H9 (cell line): ENCODE results near the gene PAEP. TPM values are rescaled to one million over a fixed set of nuclear protein-coding genes. Genes with fewer than 3 reads are reported as not detected.
"Not testable (repeated sequence)": the region's sequence is repeated elsewhere in the genome, so short reads cannot be mapped to it uniquely, and the experiment has no call there.

Experiments used
- DNase-seq: peaks from one replicate; pipeline ENCODE4 v3.0.0-alpha.2; 2017
- H2AFZ ChIP-seq: one replicate; pipeline ENCODE4 v1.6.1; 2013; ENCODE audit warnings: mild to moderate bottlenecking, low read length, control low read depth, moderate library complexity
- H2AK5ac ChIP-seq: 2 replicates; pipeline ENCODE4 v1.6.1; 2013; ENCODE audit warnings: low read length, control low read depth, mixed read lengths; ENCODE audit not compliant: insufficient read length
- H2BK120ac ChIP-seq: one replicate; pipeline ENCODE4 v1.6.1; 2013; ENCODE audit warnings: low read depth, mild to moderate bottlenecking, low read length, control low read depth, inconsistent platforms; ENCODE audit not compliant: poor library complexity, severe bottlenecking
- H2BK12ac ChIP-seq: 2 replicates; pipeline ENCODE4 v1.6.1; 2013; ENCODE audit warnings: low read length, control low read depth, mixed read lengths, low read depth; ENCODE audit not compliant: insufficient read length
- H2BK15ac ChIP-seq: 2 replicates; pipeline ENCODE4 v1.6.1; 2013; ENCODE audit warnings: low read depth, low read length, control low read depth
- H2BK20ac ChIP-seq: one replicate; pipeline ENCODE4 v1.6.1; 2013; ENCODE audit warnings: low read depth, mild to moderate bottlenecking, low read length, control low read depth, inconsistent platforms; ENCODE audit not compliant: poor library complexity, severe bottlenecking
- H2BK5ac ChIP-seq: 2 replicates; pipeline ENCODE4 v1.6.1; 2013; ENCODE audit warnings: low read length, control low read depth, mixed read lengths; ENCODE audit not compliant: insufficient read length
- H3K14ac ChIP-seq: 2 replicates; pipeline ENCODE4 v1.6.1; 2013; ENCODE audit warnings: low read length, control low read depth; ENCODE audit not compliant: insufficient read depth
- H3K18ac ChIP-seq: 2 replicates; pipeline ENCODE4 v1.6.1; 2013; ENCODE audit warnings: low read depth, mild to moderate bottlenecking, mixed read lengths, low read length, control low read depth; ENCODE audit not compliant: insufficient read length
- H3K23ac ChIP-seq: 2 replicates; pipeline ENCODE4 v1.6.1; 2013; ENCODE audit warnings: low read length, control low read depth, mixed read lengths, low read depth; ENCODE audit not compliant: insufficient read length
- H3K23me2 ChIP-seq: 2 replicates; pipeline ENCODE4 v1.6.1; 2013; ENCODE audit warnings: low read depth, mild to moderate bottlenecking, mixed read lengths, low read length, control low read depth; ENCODE audit not compliant: insufficient read length, poor library complexity, severe bottlenecking
- H3K27ac ChIP-seq: 2 replicates; pipeline ENCODE4 v1.5.1; 2013; ENCODE audit warnings: low read length, control low read depth, mixed read lengths, low read depth; ENCODE audit not compliant: insufficient read length
- H3K27me3 ChIP-seq: 2 replicates; pipeline ENCODE4 v1.6.1; 2013; ENCODE audit warnings: low read length, control low read depth, inconsistent platforms; ENCODE audit not compliant: insufficient read depth
- H3K4ac ChIP-seq: 2 replicates; pipeline ENCODE4 v1.6.1; 2013; ENCODE audit warnings: low read depth, mild to moderate bottlenecking, control low read depth, inconsistent platforms, low read length, moderate library complexity
- H3K4me1 ChIP-seq: 2 replicates; pipeline ENCODE4 v1.6.1; 2013; ENCODE audit warnings: low read length, control low read depth, inconsistent platforms; ENCODE audit not compliant: insufficient read depth
- H3K4me2 ChIP-seq: 2 replicates; pipeline ENCODE4 v1.6.1; 2013; ENCODE audit warnings: low read length, control low read depth, mixed read lengths; ENCODE audit not compliant: insufficient read length, insufficient read depth
- H3K56ac ChIP-seq: 2 replicates; pipeline ENCODE4 v1.6.1; 2013; ENCODE audit warnings: low read depth, mild to moderate bottlenecking, mixed read lengths, low read length, control low read depth; ENCODE audit not compliant: insufficient read length
- H3K79me1 ChIP-seq: 2 replicates; pipeline ENCODE4 v1.6.1; 2013; ENCODE audit warnings: low read depth, mild to moderate bottlenecking, moderate library complexity, low read length, control low read depth, inconsistent platforms; ENCODE audit not compliant: insufficient read depth, poor library complexity, severe bottlenecking
- H3K79me2 ChIP-seq: 2 replicates; pipeline ENCODE4 v1.6.1; 2013; ENCODE audit warnings: low read length, control low read depth, inconsistent platforms; ENCODE audit not compliant: insufficient read depth
- H3K9ac ChIP-seq: 2 replicates; pipeline ENCODE4 v1.6.1; 2013; ENCODE audit warnings: low read length, control low read depth, mixed read lengths; ENCODE audit not compliant: insufficient read length; ENCODE audit errors: extremely low read depth
- H3K9me3 ChIP-seq: one replicate; pipeline ENCODE4 v1.6.1; 2013; ENCODE audit warnings: low read depth, low read length, inconsistent platforms; ENCODE audit not compliant: control insufficient read depth
- H3T11ph ChIP-seq: one replicate; pipeline ENCODE4 v1.6.1; 2013; ENCODE audit warnings: mild to moderate bottlenecking, low read length, control low read depth, inconsistent platforms
- H4K20me1 ChIP-seq: one replicate; pipeline ENCODE4 v1.6.1; 2013; ENCODE audit not compliant: control insufficient read depth, insufficient read length, insufficient read depth
- H4K5ac ChIP-seq: 2 replicates; pipeline ENCODE4 v1.6.1; 2013; ENCODE audit warnings: low read depth, mild to moderate bottlenecking, mixed read lengths, low read length, control low read depth; ENCODE audit not compliant: insufficient read length
- H4K8ac ChIP-seq: replicated peaks from 2 replicates; pipeline ENCODE4 v1.6.1; 2013; ENCODE audit warnings: low read length, control low read depth, mixed read lengths, low read depth; ENCODE audit not compliant: insufficient read length
- H4K91ac ChIP-seq: 2 replicates; pipeline ENCODE4 v1.6.1; 2013; ENCODE audit warnings: low read depth, mild to moderate bottlenecking, moderate library complexity, mixed read lengths, low read length, control low read depth; ENCODE audit not compliant: insufficient read length
- H3K27ac Mint-ChIP-seq, 3 experiments: 2 replicates in 2 of 3; 3 replicates in 1 of 3; pipeline ENCODE4 v1.8.0; 2020 to 2021; ENCODE audit warnings: mixed read lengths in 3 of 3, mild to moderate bottlenecking in 1 of 3, moderate library complexity in 1 of 3
- H3K27me3 Mint-ChIP-seq: 2 replicates; pipeline ENCODE4 v1.8.0; 2021; ENCODE audit warnings: low read depth, mild to moderate bottlenecking, moderate library complexity, mixed read lengths
- H3K36me3 Mint-ChIP-seq, 3 experiments: 2 replicates in 2 of 3; 3 replicates in 1 of 3; pipeline ENCODE4 v1.8.0; 2020 to 2021; ENCODE audit warnings: low read depth in 3 of 3, mixed read lengths in 3 of 3; ENCODE audit not compliant: insufficient read depth in 1 of 3
- H3K4me1 Mint-ChIP-seq, 2 experiments: 2 replicates each; pipeline ENCODE4 v1.8.0; 2020; ENCODE audit warnings: mixed read lengths in 2 of 2
- H3K4me3 Mint-ChIP-seq, 2 experiments: 2 replicates in 1 of 2; 3 replicates in 1 of 2; pipeline ENCODE4 v1.8.0; 2020 to 2021; ENCODE audit warnings: mild to moderate bottlenecking in 2 of 2, mixed read lengths in 2 of 2, moderate library complexity in 1 of 2
- H3K9me3 Mint-ChIP-seq, 2 experiments: 2 replicates in 1 of 2; 3 replicates in 1 of 2; pipeline ENCODE4 v1.8.0; 2020; ENCODE audit warnings: mild to moderate bottlenecking in 2 of 2, mixed read lengths in 2 of 2, moderate library complexity in 1 of 2
- WGBS: extraction: QIAGEN DNeasy Blood & Tissue Kit; methylation state at CpG from one replicate; pipeline ENCODE4 v1.1.7; 2013; ENCODE audit warnings: missing lambda C conversion rate, low lambda C conversion rate, mixed read lengths; ENCODE audit not compliant: insufficient read length; ENCODE audit errors: extremely low coverage; 5-methylcytosine and 5-hydroxymethylcytosine counted together
- total RNA-seq: library from RNA; stranded (reverse); gene quantifications from 2 replicates; pipeline ENCODE4 v1.2.1, GENCODE V29; 2021

The PAEP gene
- total RNA-seq, 1 experiment from 2014 or later = not detected

GRCh38 chr9:135534826-135535225 lies 26.7 kb upstream of the PAEP start:
- not testable (repeated sequence) for H4K5ac ChIP-seq
- peaks cover 20% of the 10 kb centered on the region for H3K27me3 Mint-ChIP-seq

GRCh38 chr9:135535631-135536030 lies 25.9 kb upstream of the PAEP start:
- H3K4me2 ChIP-seq, H3K9me3 ChIP-seq, DNase-seq, H3K27ac ChIP-seq, H2BK12ac ChIP-seq, H2AK5ac ChIP-seq, H4K91ac ChIP-seq, H3K79me1 ChIP-seq, H4K20me1 ChIP-seq, H2BK15ac ChIP-seq, H2AFZ ChIP-seq, H3K56ac ChIP-seq, H3K4me3 Mint-ChIP-seq, H2BK5ac ChIP-seq, H2BK120ac ChIP-seq, H3K36me3 Mint-ChIP-seq, H3K23me2 ChIP-seq, H3K14ac ChIP-seq, H4K5ac ChIP-seq, H3K4me1 ChIP-seq, H3K79me2 ChIP-seq, H3K9me3 Mint-ChIP-seq, H3K27me3 ChIP-seq, H3K27ac Mint-ChIP-seq, H3T11ph ChIP-seq, H3K23ac ChIP-seq, H4K8ac ChIP-seq, H3K9ac ChIP-seq, H3K4ac ChIP-seq, H2BK20ac ChIP-seq, H3K18ac ChIP-seq: not testable (repeated sequence)
- peaks cover 19% of the 10 kb centered on the region for H3K27me3 Mint-ChIP-seq
- H3K4me1 Mint-ChIP-seq = peaks cover 9 to 11% of the 10 kb centered on the region in 2 experiments; a peak in 3 of 4 replicates
- WGBS = no CpG with 5 or more reads among the region's 13 CpGs

More at GRCh38 chr9:135534826-135535225, 26.7 kb upstream of the PAEP start:
- not testable (repeated sequence) for H4K20me1 ChIP-seq, H2BK20ac ChIP-seq, H3K4me2 ChIP-seq, H3K79me1 ChIP-seq, H2AK5ac ChIP-seq, H2AFZ ChIP-seq, H2BK12ac ChIP-seq, H3K4me1 ChIP-seq, H3K18ac ChIP-seq, DNase-seq, H3K9me3 Mint-ChIP-seq, H3K36me3 Mint-ChIP-seq, H3T11ph ChIP-seq, H3K4ac ChIP-seq, H4K91ac ChIP-seq, H2BK120ac ChIP-seq, H3K9me3 ChIP-seq, H3K27me3 ChIP-seq, H3K56ac ChIP-seq, H3K79me2 ChIP-seq, H3K27ac Mint-ChIP-seq, H4K8ac ChIP-seq, H3K23me2 ChIP-seq, H3K9ac ChIP-seq, H2BK15ac ChIP-seq, H3K14ac ChIP-seq, H2BK5ac ChIP-seq, H3K4me3 Mint-ChIP-seq, H3K23ac ChIP-seq, H3K27ac ChIP-seq
- peaks cover 9 to 11% of the 10 kb centered on the region in 2 experiments for H3K4me1 Mint-ChIP-seq
- no CpG with 5 or more reads among the region's 4 CpGs for WGBS
